SK-N-MC (cell line): ENCODE results near the gene NRGN.

ENCODE experiments used
- EZH2 ChIP-seq: fragments of 200-600 bp; sonication (generic); IDR thresholded peaks from one replicate; pipeline ENCODE4 v1.6.1; 2017; ENCODE audit warnings: antibody characterized with exemption
- FOXP2 ChIP-seq: optimal IDR thresholded peaks from 2 replicates; pipeline ENCODE3; 2011; ENCODE audit warnings: mild to moderate bottlenecking, moderate library complexity; ENCODE audit not compliant: insufficient read depth; ENCODE audit errors: extremely low read length, control extremely low read depth
- POLR2AphosphoS5 ChIP-seq: IDR thresholded peaks from 2 replicates; pipeline ENCODE4 v1.6.1; 2012; ENCODE audit warnings: mild to moderate bottlenecking, low read depth, low read length, borderline replicate concordance

DNA sequence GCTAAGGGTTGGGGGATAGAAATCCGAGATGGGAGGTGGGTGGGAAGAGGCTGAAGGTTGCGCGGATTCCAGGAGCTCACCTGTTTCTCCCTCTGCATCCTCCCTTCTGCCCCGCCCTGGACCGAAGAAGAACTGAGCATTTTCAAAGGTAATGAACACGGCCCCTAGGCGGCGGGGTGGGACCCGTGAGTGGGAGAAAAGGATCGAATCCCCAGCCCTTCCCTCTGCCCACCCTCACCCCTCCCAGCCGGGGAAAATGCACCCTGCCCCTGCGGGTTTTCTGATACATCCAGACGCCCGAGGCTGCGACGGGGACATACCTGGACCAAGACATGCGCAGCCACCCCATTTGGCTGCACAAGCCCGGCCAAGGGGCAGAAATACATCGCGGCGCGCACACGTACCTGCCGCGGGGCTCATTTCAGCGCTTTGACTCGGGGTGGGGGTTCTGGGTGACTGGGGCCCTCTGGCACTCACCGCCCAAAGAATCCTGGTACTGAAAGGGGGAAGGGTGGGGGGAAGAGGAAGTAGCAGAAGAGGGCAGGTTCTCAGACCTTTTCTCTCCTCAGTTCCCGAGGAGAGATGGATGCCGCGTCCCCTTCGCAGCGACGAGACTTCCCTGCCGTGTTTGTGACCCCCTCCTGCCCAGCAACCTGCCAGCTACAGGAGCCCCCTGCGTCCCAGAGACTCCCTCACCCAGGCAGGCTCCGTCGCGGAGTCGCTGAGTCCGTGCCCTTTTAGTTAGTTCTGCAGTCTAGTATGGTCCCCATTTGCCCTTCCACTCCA, 6.3 kb downstream of the NRGN start:
- no peak for TF ChIP-seq POLR2AphosphoS5
- TF ChIP-seq EZH2, result no peak
- TF ChIP-seq FOXP2, result no peak
